Neural progenitor cell (in vitro differentiated cells): ENCODE results near the gene PLAC1.

Experiments used
- EZH2 ChIP-seq: fragments of 200-600 bp; sonication (generic); IDR thresholded peaks from 2 replicates; pipeline ENCODE4 v1.6.1; 2017; ENCODE audit warnings: antibody characterized with exemption, mild to moderate bottlenecking, moderate library complexity
- EZH2phosphoT487 ChIP-seq: fragments of 200-600 bp; sonication (generic); IDR thresholded peaks from 2 replicates; pipeline ENCODE4 v1.6.1; 2017; ENCODE audit warnings: antibody characterized with exemption
- TF ChIP-seq, protein P1 (sequence below): fragments of 200-600 bp; sonication (generic); IDR thresholded peaks from 2 replicates; pipeline ENCODE4 v1.5.1; 2017; ENCODE audit warnings: antibody characterized with exemption, mild to moderate bottlenecking

DNA sequence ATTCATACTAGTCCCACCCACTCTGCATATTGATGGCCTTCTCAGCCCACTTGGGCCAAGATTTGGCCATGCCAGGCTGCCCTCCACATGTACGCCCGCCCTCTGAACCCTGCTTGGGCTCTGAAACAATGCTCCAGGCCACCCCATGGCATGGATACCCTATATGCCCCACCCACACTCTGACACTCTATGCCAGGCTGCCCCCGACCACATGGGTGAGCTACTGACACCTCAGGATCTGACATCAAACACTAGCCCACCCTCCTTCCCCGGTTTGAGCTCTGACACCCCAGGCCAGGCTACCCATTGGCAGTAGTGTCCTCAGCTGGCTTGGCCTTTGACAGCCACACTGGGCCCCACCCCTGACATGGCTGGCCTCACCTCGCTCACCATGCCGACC lies 128.8 kb downstream of the PLAC1 start:
- TF ChIP-seq EZH2phosphoT487 (no peak), EZH2 (no peak)
- TF ChIP-seq, protein P1, sequence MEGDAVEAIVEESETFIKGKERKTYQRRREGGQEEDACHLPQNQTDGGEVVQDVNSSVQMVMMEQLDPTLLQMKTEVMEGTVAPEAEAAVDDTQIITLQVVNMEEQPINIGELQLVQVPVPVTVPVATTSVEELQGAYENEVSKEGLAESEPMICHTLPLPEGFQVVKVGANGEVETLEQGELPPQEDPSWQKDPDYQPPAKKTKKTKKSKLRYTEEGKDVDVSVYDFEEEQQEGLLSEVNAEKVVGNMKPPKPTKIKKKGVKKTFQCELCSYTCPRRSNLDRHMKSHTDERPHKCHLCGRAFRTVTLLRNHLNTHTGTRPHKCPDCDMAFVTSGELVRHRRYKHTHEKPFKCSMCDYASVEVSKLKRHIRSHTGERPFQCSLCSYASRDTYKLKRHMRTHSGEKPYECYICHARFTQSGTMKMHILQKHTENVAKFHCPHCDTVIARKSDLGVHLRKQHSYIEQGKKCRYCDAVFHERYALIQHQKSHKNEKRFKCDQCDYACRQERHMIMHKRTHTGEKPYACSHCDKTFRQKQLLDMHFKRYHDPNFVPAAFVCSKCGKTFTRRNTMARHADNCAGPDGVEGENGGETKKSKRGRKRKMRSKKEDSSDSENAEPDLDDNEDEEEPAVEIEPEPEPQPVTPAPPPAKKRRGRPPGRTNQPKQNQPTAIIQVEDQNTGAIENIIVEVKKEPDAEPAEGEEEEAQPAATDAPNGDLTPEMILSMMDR = no peak
